ENCODE data around the gene IRAK2.

DNA sequence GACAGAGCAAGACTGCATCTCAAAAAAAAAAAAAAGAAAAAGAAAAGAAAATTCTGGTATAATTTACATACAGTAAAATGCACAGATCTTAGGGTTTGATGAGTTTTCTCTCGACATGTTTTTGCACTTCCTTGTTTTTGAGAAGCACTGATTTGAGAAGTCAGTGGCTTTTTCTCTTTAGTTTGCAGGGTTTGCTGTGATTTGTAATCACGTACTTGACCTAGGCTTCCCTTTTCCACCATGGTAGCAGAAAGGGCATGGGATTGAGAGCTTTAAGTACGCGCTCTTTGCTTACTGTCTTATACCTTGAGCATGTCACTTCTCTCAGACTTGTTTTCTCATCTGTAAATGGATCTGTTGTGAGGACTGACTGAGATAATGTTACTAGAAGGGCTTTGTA lies 19.0 kb upstream of the IRAK2 start:
- TF ChIP-seq, protein P1, sequence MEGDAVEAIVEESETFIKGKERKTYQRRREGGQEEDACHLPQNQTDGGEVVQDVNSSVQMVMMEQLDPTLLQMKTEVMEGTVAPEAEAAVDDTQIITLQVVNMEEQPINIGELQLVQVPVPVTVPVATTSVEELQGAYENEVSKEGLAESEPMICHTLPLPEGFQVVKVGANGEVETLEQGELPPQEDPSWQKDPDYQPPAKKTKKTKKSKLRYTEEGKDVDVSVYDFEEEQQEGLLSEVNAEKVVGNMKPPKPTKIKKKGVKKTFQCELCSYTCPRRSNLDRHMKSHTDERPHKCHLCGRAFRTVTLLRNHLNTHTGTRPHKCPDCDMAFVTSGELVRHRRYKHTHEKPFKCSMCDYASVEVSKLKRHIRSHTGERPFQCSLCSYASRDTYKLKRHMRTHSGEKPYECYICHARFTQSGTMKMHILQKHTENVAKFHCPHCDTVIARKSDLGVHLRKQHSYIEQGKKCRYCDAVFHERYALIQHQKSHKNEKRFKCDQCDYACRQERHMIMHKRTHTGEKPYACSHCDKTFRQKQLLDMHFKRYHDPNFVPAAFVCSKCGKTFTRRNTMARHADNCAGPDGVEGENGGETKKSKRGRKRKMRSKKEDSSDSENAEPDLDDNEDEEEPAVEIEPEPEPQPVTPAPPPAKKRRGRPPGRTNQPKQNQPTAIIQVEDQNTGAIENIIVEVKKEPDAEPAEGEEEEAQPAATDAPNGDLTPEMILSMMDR (IDR thresholded peaks at IDR 0.05; ENCODE audit: low read length) = no peak
- no peak for TF ChIP-seq EZH2 (IDR thresholded peaks at IDR 0.05; ENCODE audit: borderline replicate concordance, low read length)

Data from OCI-LY1 (cell line).